ENCODE results near the gene SYNGR2. TPM values are rescaled to one million over a fixed set of nuclear protein-coding genes. Genes with fewer than 3 reads are reported as not detected.

The SYNGR2 gene
- polyA plus RNA-seq (2013, experiment 1 of 2): 24.1 TPM
- polyA plus RNA-seq (2013, experiment 2 of 2): 21.4 TPM

- no peaks in the 10 kb centered on the region for H3K9me3 ChIP-seq (ENCODE audit: insufficient read depth, low read depth, low read length)
- peak within 1 kb of the TSS; percentile 60; the same call in 1 of the 2 replicates for H3K9ac ChIP-seq (ENCODE audit: low read depth, low read length)
- peak within 1 kb of the TSS; percentile 65 for H3K4me3 ChIP-seq (ENCODE audit: low read length)
- H3K27ac ChIP-seq (ENCODE audit: low read depth, low read length): no peak within 1 kb of the TSS
- no peaks in the 10 kb centered on the region for H3K27me3 ChIP-seq (ENCODE audit: insufficient read depth, low read length)
- peaks cover 10% of the 10 kb centered on the region; the same call in 1 of the 2 replicates for H3K4me1 ChIP-seq (ENCODE audit: insufficient read depth, low read length)
- under 1% methylated on average over 84 of the region's 84 CpGs for WGBS
- H3K36me3 ChIP-seq (ENCODE audit: insufficient read depth, low read length): peaks cover 5% of the 10 kb centered on the region
Observed at GRCh38 chr17:78168242-78168902, at the start of gene SYNGR2. SYNGR2 (plus strand) TSS chr17:78168581; CDS start chr17:78168617, 36 bp downstream.

- 91% methylated on average over 14 of the region's 14 CpGs for WGBS
- Histone ChIP-seq H3K9me3 (ENCODE audit: insufficient read depth, low read depth, low read length) (no peaks in the 10 kb centered on the region), H3K27me3 (ENCODE audit: insufficient read depth, low read length) (no peaks in the 10 kb centered on the region), H3K4me3 (ENCODE audit: low read length) (no peak overlapping the region), H3K9ac (ENCODE audit: low read depth, low read length) (no peak overlapping the region), H3K27ac (ENCODE audit: low read depth, low read length) (no peak overlapping the region), H3K4me1 (ENCODE audit: insufficient read depth, low read length) (no peaks in the 10 kb centered on the region), H3K36me3 (ENCODE audit: insufficient read depth, low read length) (peaks cover 24% of the 10 kb centered on the region)
Observed at GRCh38 chr17:78118801-78119241, 49.6 kb upstream of the SYNGR2 start.

GRCh38 chr17:78120537-78120936 lies 47.8 kb upstream of the SYNGR2 start:
- WGBS: 96% methylated on average over 13 of the region's 13 CpGs
- Histone ChIP-seq H3K9ac (ENCODE audit: low read depth, low read length) (no peak overlapping the region), H3K4me1 (ENCODE audit: insufficient read depth, low read length) (no peaks in the 10 kb centered on the region), H3K36me3 (ENCODE audit: insufficient read depth, low read length) (peaks cover 33% of the 10 kb centered on the region), H3K9me3 (ENCODE audit: insufficient read depth, low read depth, low read length) (no peaks in the 10 kb centered on the region), H3K27ac (ENCODE audit: low read depth, low read length) (no peak overlapping the region), H3K27me3 (ENCODE audit: insufficient read depth, low read length) (no peaks in the 10 kb centered on the region), H3K4me3 (ENCODE audit: low read length) (no peak overlapping the region)

- 92% methylated on average over 35 of the region's 35 CpGs for WGBS
- Histone ChIP-seq H3K4me3 (ENCODE audit: low read length) (no peak overlapping the region), H3K27ac (ENCODE audit: low read depth, low read length) (no peak overlapping the region), H3K27me3 (ENCODE audit: insufficient read depth, low read length) (no peaks in the 10 kb centered on the region), H3K9ac (ENCODE audit: low read depth, low read length) (no peak overlapping the region), H3K36me3 (ENCODE audit: insufficient read depth, low read length) (peaks cover 33% of the 10 kb centered on the region), H3K4me1 (ENCODE audit: insufficient read depth, low read length) (no peaks in the 10 kb centered on the region), H3K9me3 (ENCODE audit: insufficient read depth, low read depth, low read length) (no peaks in the 10 kb centered on the region)
Observed at GRCh38 chr17:78120971-78121800, 47.2 kb upstream of the SYNGR2 start.

GRCh38 chr17:78121801-78122215 lies 46.6 kb upstream of the SYNGR2 start:
- Histone ChIP-seq H3K4me3 (ENCODE audit: low read length) (no peak overlapping the region), H3K27me3 (ENCODE audit: insufficient read depth, low read length) (no peaks in the 10 kb centered on the region), H3K36me3 (ENCODE audit: insufficient read depth, low read length) (peaks cover 33% of the 10 kb centered on the region), H3K9ac (ENCODE audit: low read depth, low read length) (no peak overlapping the region), H3K4me1 (ENCODE audit: insufficient read depth, low read length) (peaks cover 2% of the 10 kb centered on the region), H3K27ac (ENCODE audit: low read depth, low read length) (no peak overlapping the region), H3K9me3 (ENCODE audit: insufficient read depth, low read depth, low read length) (no peaks in the 10 kb centered on the region)
- 87% methylated on average over 11 of the region's 11 CpGs for WGBS

- H3K27me3 ChIP-seq (ENCODE audit: insufficient read depth, low read length): no peaks in the 10 kb centered on the region
- H3K4me3 ChIP-seq (ENCODE audit: low read length): no peak overlapping the region
- peaks cover 7% of the 10 kb centered on the region for H3K4me1 ChIP-seq (ENCODE audit: insufficient read depth, low read length)
- 91% methylated on average over 23 of the region's 23 CpGs for WGBS
- H3K9me3 ChIP-seq (ENCODE audit: insufficient read depth, low read depth, low read length): no peaks in the 10 kb centered on the region
- H3K9ac ChIP-seq (ENCODE audit: low read depth, low read length): no peak overlapping the region
- H3K27ac ChIP-seq (ENCODE audit: low read depth, low read length): no peak overlapping the region
- H3K36me3 ChIP-seq (ENCODE audit: insufficient read depth, low read length): peaks cover 33% of the 10 kb centered on the region
Observed at GRCh38 chr17:78122216-78122930, 46.0 kb upstream of the SYNGR2 start.

GRCh38 chr17:78122931-78123249 lies 45.5 kb upstream of the SYNGR2 start:
- no peaks in the 10 kb centered on the region for H3K9me3 ChIP-seq (ENCODE audit: insufficient read depth, low read depth, low read length)
- WGBS: 85% methylated on average over 4 of the region's 4 CpGs
- no peak overlapping the region for H3K27ac ChIP-seq (ENCODE audit: low read depth, low read length)
- no peaks in the 10 kb centered on the region for H3K27me3 ChIP-seq (ENCODE audit: insufficient read depth, low read length)
- peaks cover 9% of the 10 kb centered on the region for H3K4me1 ChIP-seq (ENCODE audit: insufficient read depth, low read length)
- no peak overlapping the region for H3K4me3 ChIP-seq (ENCODE audit: low read length)
- no peak overlapping the region for H3K9ac ChIP-seq (ENCODE audit: low read depth, low read length)
- peaks cover 33% of the 10 kb centered on the region for H3K36me3 ChIP-seq (ENCODE audit: insufficient read depth, low read length)

- Histone ChIP-seq H3K27ac (ENCODE audit: low read depth, low read length) (no peak overlapping the region), H3K36me3 (ENCODE audit: insufficient read depth, low read length) (peaks cover 33% of the 10 kb centered on the region), H3K9ac (ENCODE audit: low read depth, low read length) (no peak overlapping the region), H3K27me3 (ENCODE audit: insufficient read depth, low read length) (no peaks in the 10 kb centered on the region), H3K9me3 (ENCODE audit: insufficient read depth, low read depth, low read length) (no peaks in the 10 kb centered on the region), H3K4me3 (ENCODE audit: low read length) (no peak overlapping the region), H3K4me1 (ENCODE audit: insufficient read depth, low read length) (peaks cover 9% of the 10 kb centered on the region)
- WGBS: 95% methylated on average over 5 of the region's 5 CpGs
Observed at GRCh38 chr17:78123258-78123929, 45.0 kb upstream of the SYNGR2 start.

- no peak overlapping the region for H3K4me3 ChIP-seq (ENCODE audit: low read length)
- H3K9ac ChIP-seq (ENCODE audit: low read depth, low read length): no peak overlapping the region
- H3K36me3 ChIP-seq (ENCODE audit: insufficient read depth, low read length): peaks cover 33% of the 10 kb centered on the region
- H3K27me3 ChIP-seq (ENCODE audit: insufficient read depth, low read length): no peaks in the 10 kb centered on the region
- H3K9me3 ChIP-seq (ENCODE audit: insufficient read depth, low read depth, low read length): no peaks in the 10 kb centered on the region
- no peak overlapping the region for H3K27ac ChIP-seq (ENCODE audit: low read depth, low read length)
- 94% methylated on average over 30 of the region's 30 CpGs for WGBS
- H3K4me1 ChIP-seq (ENCODE audit: insufficient read depth, low read length): peaks cover 13% of the 10 kb centered on the region
Observed at GRCh38 chr17:78124081-78124835, 44.1 kb upstream of the SYNGR2 start.

GRCh38 chr17:78124836-78125137 lies 43.6 kb upstream of the SYNGR2 start:
- Histone ChIP-seq H3K36me3 (ENCODE audit: insufficient read depth, low read length) (peaks cover 33% of the 10 kb centered on the region), H3K9me3 (ENCODE audit: insufficient read depth, low read depth, low read length) (no peaks in the 10 kb centered on the region), H3K9ac (ENCODE audit: low read depth, low read length) (no peak overlapping the region), H3K27ac (ENCODE audit: low read depth, low read length) (no peak overlapping the region), H3K4me3 (ENCODE audit: low read length) (no peak overlapping the region), H3K27me3 (ENCODE audit: insufficient read depth, low read length) (no peaks in the 10 kb centered on the region), H3K4me1 (ENCODE audit: insufficient read depth, low read length) (peaks cover 13% of the 10 kb centered on the region)
- 94% methylated on average over 12 of the region's 12 CpGs for WGBS

All from HUES64 (cell line).